GM12878 (cell line): ENCODE measurements around the gene MFSD6. TPM values are rescaled to one million over a fixed set of nuclear protein-coding genes. Genes with fewer than 3 reads are reported as not detected.

Experiments
- ATAC-seq: fragments of 200-7000 bp; cut with Tn5 transposase; 3 replicates; pipeline ENCODE4 v1.9.1; 2020; ENCODE audit warnings: mild to moderate bottlenecking, moderate library complexity
- BruUV-seq: library from RNA; stranded (reverse); fragments of 400-500 nt; replicated peaks from 2 replicates; lab custom pipeline; 2021; lab: Mats Ljungman, UMichigan
- CTCF ChIA-PET: fragments of 300-600 bp; sonication (Branson Sonifier 250); formaldehyde crosslinking; extraction: SDS; loops from one replicate; lab custom pipeline; 2021; ENCODE audit warnings: inconsistent platforms; lab: Yijun Ruan, JAX
- POLR2A ChIA-PET: fragments of 350-600 bp; formaldehyde crosslinking; extraction: SDS; loops from one replicate; lab custom pipeline; 2021; ENCODE audit warnings: inconsistent platforms; lab: Charles Lee
- RAD21 ChIA-PET: fragments of 300-600 bp; sonication (Branson Sonifier 250); formaldehyde crosslinking; loops from one replicate; lab custom pipeline; 2023; ENCODE audit warnings: antibody characterized with exemption; ENCODE audit not compliant: unreplicated experiment; lab: Charles Lee
- SMC1A ChIA-PET: fragments of 300-600 bp; sonication (Branson Sonifier 250); formaldehyde crosslinking; loops from one replicate; lab custom pipeline; 2023; ENCODE audit not compliant: unreplicated experiment, uncharacterized antibody; lab: Charles Lee
- DNase-seq: peaks from one replicate; pipeline ENCODE4 v3.0.0-alpha.2; 2011; ENCODE audit warnings: low read depth, low spot score
- FAIRE-seq: peaks from 3 replicates; lab custom pipeline; 2011; peaks lifted over from hg19 to GRCh38; lab: Jason Lieb, UNC
- H2AFZ ChIP-seq: 2 replicates; pipeline ENCODE4 v1.6.0; 2011; ENCODE audit warnings: low read depth, low read length, control low read depth; ENCODE audit not compliant: control insufficient read depth
- H3K27ac ChIP-seq: 2 replicates; pipeline ENCODE4 v1.5.1; 2011; ENCODE audit warnings: control low read depth; ENCODE audit not compliant: control insufficient read depth, insufficient read depth
- H3K27me3 ChIP-seq, 2 experiments: replicated peaks in 1 of 2; 2 replicates each; pipeline versions ENCODE4 v1.6.0 to v1.6.1; 2011; ENCODE audit warnings: low read length in 1 of 2; ENCODE audit not compliant: control insufficient read depth in 2 of 2, insufficient read depth in 2 of 2
- H3K36me3 ChIP-seq, 2 experiments: 2 replicates each; pipeline ENCODE4 v1.5.1; 2011; ENCODE audit warnings: low read length in 1 of 2; ENCODE audit not compliant: control insufficient read depth in 2 of 2, insufficient read depth in 2 of 2
- H3K4me1 ChIP-seq: 2 replicates; pipeline ENCODE4 v1.6.1; 2011; ENCODE audit warnings: mild to moderate bottlenecking, low read length, moderate library complexity, mixed read lengths; ENCODE audit not compliant: control insufficient read depth, insufficient read depth
- H3K4me2 ChIP-seq: 2 replicates; pipeline ENCODE4 v1.6.0; 2011; ENCODE audit warnings: control low read depth; ENCODE audit not compliant: control insufficient read depth, insufficient read depth
- H3K4me3 ChIP-seq: fragments of 200-600 bp; sonication (generic); 2 replicates; pipeline ENCODE4 v1.5.1; 2016
- H3K79me2 ChIP-seq: 2 replicates; pipeline ENCODE4 v1.6.0; 2011; ENCODE audit warnings: low read length; ENCODE audit not compliant: control insufficient read depth, insufficient read depth
- H3K9ac ChIP-seq: 2 replicates; pipeline ENCODE4 v1.8.0; 2011; ENCODE audit warnings: low read length, control low read depth, mixed read lengths; ENCODE audit not compliant: control insufficient read depth, insufficient read depth
- H3K9me3 ChIP-seq: replicated peaks from 3 replicates; pipeline ENCODE4 v1.5.1; 2011; ENCODE audit warnings: mild to moderate bottlenecking, low read length; ENCODE audit not compliant: control insufficient read depth, insufficient read depth
- H4K20me1 ChIP-seq: 2 replicates; pipeline ENCODE4 v1.6.0; 2011; ENCODE audit not compliant: control insufficient read depth, insufficient read depth
- BACH1 ChIP-seq: fragments of 450-650 bp; IDR thresholded peaks from 2 replicates; pipeline ENCODE4 v1.6.1; 2017; ENCODE audit warnings: mild to moderate bottlenecking, borderline replicate concordance
- EGR1 ChIP-seq, 2 experiments: IDR thresholded peaks; 1 replicate in 1 of 2; 2 replicates in 1 of 2; pipeline ENCODE4 v1.6.1; 2011 to 2012; ENCODE audit warnings: low read depth in 2 of 2, low read length in 2 of 2, borderline replicate concordance in 1 of 2, mild to moderate bottlenecking in 1 of 2, moderate library complexity in 1 of 2
- FOXK2 ChIP-seq: fragments of 450-650 bp; IDR thresholded peaks from 2 replicates; pipeline ENCODE4 v1.6.1; 2017; ENCODE audit warnings: mild to moderate bottlenecking, moderate library complexity
- IRF4 ChIP-seq: IDR thresholded peaks from 2 replicates; pipeline ENCODE4 v1.6.1; 2011; ENCODE audit warnings: low read depth, low read length
- MLLT1 ChIP-seq: fragments of 450-650 bp; IDR thresholded peaks from 2 replicates; pipeline ENCODE4 v1.6.1; 2016; ENCODE audit warnings: mild to moderate bottlenecking
- MTA2 ChIP-seq: fragments of 450-650 bp; IDR thresholded peaks from 2 replicates; pipeline ENCODE4 v1.6.1; 2016; ENCODE audit warnings: low read depth, mild to moderate bottlenecking, moderate library complexity
- NR2C2 ChIP-seq: IDR thresholded peaks from 2 replicates; pipeline ENCODE4 v1.6.1; 2011; ENCODE audit warnings: borderline replicate concordance, low read depth; ENCODE audit not compliant: control insufficient read depth, insufficient read length
- PRDM15 ChIP-seq: fragments of 450-650 bp; formaldehyde crosslinking; IDR thresholded peaks from 2 replicates; pipeline ENCODE4 v1.4.0; 2020; ENCODE audit warnings: mild to moderate bottlenecking, moderate library complexity
- USF2 ChIP-seq: IDR thresholded peaks from 2 replicates; pipeline ENCODE4 v1.6.1; 2011; ENCODE audit warnings: low read depth, low read length, improper control_type of control experiment, borderline replicate concordance
- WGBS: methylation state at CpG from one replicate; pipeline ENCODE4 v1.1.6; 2016; ENCODE audit warnings: low lambda C conversion rate; ENCODE audit not compliant: insufficient replicate concordance, insufficient coverage; ENCODE audit errors: missing lambda C conversion rate; 5-methylcytosine and 5-hydroxymethylcytosine counted together
- in situ Hi-C: fragments of 300-500 bp; cut with MboI; formaldehyde crosslinking; loops from 9 replicates; pipeline ENCODE4 v1.14.3; 2018; ENCODE audit warnings: mixed read lengths
- intact Hi-C: fragments of 100-400 bp; cut with micrococcal nuclease; formaldehyde crosslinking; loops from one replicate; pipeline ENCODE4 v1.14.2; 2022; ENCODE audit not compliant: unreplicated experiment
- polyA plus RNA-seq, 11 experiments: library from polyadenylated mRNA; depleted of rRNA in 4 of 11; unstranded in 6 of 11; stranded (reverse) in 5 of 11; fragments of >200 nt; fragmentation: Nextera tagmentation in 4 of 11; fragmentation: Illumina TruSeq in 1 of 11; extraction: Ambion mirVana in 4 of 11; extraction: Trizol in 1 of 11; gene quantifications; 1 replicate in 1 of 11; 2 replicates in 10 of 11; pipeline versions ENCODE4 v1.2.1 to v1.2.3, GENCODE V29; 2011 to 2016; ENCODE audit warnings: inconsistent platforms in 2 of 11, missing spikeins in 2 of 11, low read depth in 1 of 11
- total RNA-seq, 4 experiments: library from RNA; depleted of rRNA in 3 of 4; stranded (reverse); fragments of >200 nt in 3 of 4; fragmentation: Illumina TruSeq in 1 of 4; extraction: Trizol in 1 of 4; gene quantifications; 2 replicates each; pipeline versions ENCODE4 v1.2.1 to v1.2.3, GENCODE V29; 2013 to 2021

MFSD6 gene
- total and polyA plus RNA-seq, 10 of the 15 experiments (the other 5 are each of a cell fraction or from before 2014, with no cell fraction given), result 6.7 to 42.6 (median 24.2) TPM

GRCh38 chr2:190477661-190478454, 69.7 kb downstream of the MFSD6 start:
- CTCF ChIA-PET, result no interaction called here
- no peak for FAIRE-seq
- Histone ChIP-seq H3K9ac (no peak overlapping the region), H3K27me3 (no peaks in the 10 kb centered on the region), H2AFZ (no peak overlapping the region), H3K36me3 (peaks cover 0 to 4% of the 10 kb centered on the region in 2 experiments; a peak in 1 of 4 replicates), H3K79me2 (no peaks in the 10 kb centered on the region), H3K27ac (no peak overlapping the region), H3K4me2 (no peak overlapping the region), H3K9me3 (no peaks in the 10 kb centered on the region), H4K20me1 (no peaks in the 10 kb centered on the region), H3K4me1 (no peaks in the 10 kb centered on the region), H3K4me3 (no peak overlapping the region)
- in situ Hi-C loops, result no loop called here
- TF ChIP-seq BACH1, result no peak
- no peak for TF ChIP-seq MTA2
- TF ChIP-seq PRDM15 (CRISPR knock-in tag), result no peak
- TF ChIP-seq EGR1 (IDR thresholded peaks at IDR 0.05; ENCODE audit: borderline replicate concordance in 1 of 2, low read depth in 2 of 2, low read length in 2 of 2), result no peak
- no peak for TF ChIP-seq USF2
- no peak for TF ChIP-seq FOXK2
- TF ChIP-seq MLLT1, result no peak
- no peak for TF ChIP-seq NR2C2
- no peak for TF ChIP-seq IRF4
- no peak for ATAC-seq
- WGBS, result 98% methylated on average over 4 of the region's 4 CpGs
- SMC1A ChIA-PET, result interaction anchor here (0.9 to 3.1 kb wide), 3 partner anchors 32 to 94 kb away, joined by 4 to 11 read pairs (median 4); no protein-coding TSS in a partner anchor
- RAD21 ChIA-PET, result interaction anchor here (1.1 kb wide), 1 partner anchor 202 kb away, joined by 3 read pairs; no protein-coding TSS in a partner anchor
- POLR2A ChIA-PET, result no interaction called here
- intact Hi-C loops, result no loop called here
- DNase-seq, result no peak
- no TSS peak for BruUV-seq
